ENCODE measurements around the gene CASQ1.

Gene CASQ1

GRCh38 chr1:160187407-160187806, 3.0 kb upstream of the CASQ1 start:
- Histone ChIP-seq H4K20me1 (ENCODE audit: low read depth, low read length) (no peaks in the 10 kb centered on the region), H3K79me2 (ENCODE audit: insufficient read depth, low read length) (no peaks in the 10 kb centered on the region), H2AFZ (ENCODE audit: low read depth, low read length, severe bottlenecking) (no peak overlapping the region), H3K4me3 (ENCODE audit: insufficient read depth, low read length, poor library complexity, severe bottlenecking) (no peak overlapping the region), H3K36me3 (ENCODE audit: low read length) (no peaks in the 10 kb centered on the region), H3K9me3 (ENCODE audit: insufficient read depth, low read length) (no peaks in the 10 kb centered on the region), H3K27ac (ENCODE audit: low read depth, low read length) (no peak overlapping the region), H3K27me3 (ENCODE audit: low read length) (no peaks in the 10 kb centered on the region), H3K9ac (ENCODE audit: low read length) (no peak overlapping the region), H3F3A (ENCODE audit: insufficient read depth) (no peaks in the 10 kb centered on the region), H3K9me2 (replicated peaks; ENCODE audit: insufficient read depth, low read length) (no peaks in the 10 kb centered on the region), H3K4me2 (ENCODE audit: low read depth, low read length, poor library complexity, severe bottlenecking) (no peak overlapping the region)
- TF ChIP-seq, protein P1, sequence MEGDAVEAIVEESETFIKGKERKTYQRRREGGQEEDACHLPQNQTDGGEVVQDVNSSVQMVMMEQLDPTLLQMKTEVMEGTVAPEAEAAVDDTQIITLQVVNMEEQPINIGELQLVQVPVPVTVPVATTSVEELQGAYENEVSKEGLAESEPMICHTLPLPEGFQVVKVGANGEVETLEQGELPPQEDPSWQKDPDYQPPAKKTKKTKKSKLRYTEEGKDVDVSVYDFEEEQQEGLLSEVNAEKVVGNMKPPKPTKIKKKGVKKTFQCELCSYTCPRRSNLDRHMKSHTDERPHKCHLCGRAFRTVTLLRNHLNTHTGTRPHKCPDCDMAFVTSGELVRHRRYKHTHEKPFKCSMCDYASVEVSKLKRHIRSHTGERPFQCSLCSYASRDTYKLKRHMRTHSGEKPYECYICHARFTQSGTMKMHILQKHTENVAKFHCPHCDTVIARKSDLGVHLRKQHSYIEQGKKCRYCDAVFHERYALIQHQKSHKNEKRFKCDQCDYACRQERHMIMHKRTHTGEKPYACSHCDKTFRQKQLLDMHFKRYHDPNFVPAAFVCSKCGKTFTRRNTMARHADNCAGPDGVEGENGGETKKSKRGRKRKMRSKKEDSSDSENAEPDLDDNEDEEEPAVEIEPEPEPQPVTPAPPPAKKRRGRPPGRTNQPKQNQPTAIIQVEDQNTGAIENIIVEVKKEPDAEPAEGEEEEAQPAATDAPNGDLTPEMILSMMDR (IDR thresholded peaks at IDR 0.05; ENCODE audit: insufficient read depth, low read length, poor library complexity, severe bottlenecking) = no peak
- no peak for TF ChIP-seq EZH2phosphoT487 (conservative IDR thresholded peaks at IDR 0.05; ENCODE audit: low read length)

DNA sequence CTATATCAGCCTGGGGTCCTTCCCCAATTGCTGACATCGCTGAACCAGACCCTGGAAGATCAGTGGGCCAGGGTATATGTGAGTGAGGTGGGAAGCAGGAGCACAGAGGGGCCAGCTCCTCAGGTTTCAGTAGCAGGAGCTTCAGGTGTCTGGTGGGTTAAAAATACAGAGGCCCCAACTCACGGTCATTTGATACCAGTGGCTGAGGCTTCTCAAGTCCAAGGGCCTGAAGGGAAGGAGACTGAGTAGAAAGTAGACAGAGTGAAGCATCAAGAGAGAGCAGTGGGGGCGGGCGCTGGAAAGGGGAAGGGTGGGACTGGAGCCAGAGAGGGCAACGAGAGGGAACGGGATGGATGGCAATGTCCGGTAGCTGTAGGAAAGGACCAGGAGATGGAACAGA, 2.0 kb upstream of the CASQ1 start:
- Histone ChIP-seq H3K4me3 (ENCODE audit: insufficient read depth, low read length, poor library complexity, severe bottlenecking) (no peak overlapping the region), H3K9me3 (ENCODE audit: insufficient read depth, low read length) (no peaks in the 10 kb centered on the region), H2AFZ (ENCODE audit: low read depth, low read length, severe bottlenecking) (no peak overlapping the region), H4K20me1 (ENCODE audit: low read depth, low read length) (no peaks in the 10 kb centered on the region), H3F3A (ENCODE audit: insufficient read depth) (no peaks in the 10 kb centered on the region), H3K9me2 (replicated peaks; ENCODE audit: insufficient read depth, low read length) (no peaks in the 10 kb centered on the region), H3K9ac (ENCODE audit: low read length) (no peak overlapping the region), H3K36me3 (ENCODE audit: low read length) (no peaks in the 10 kb centered on the region), H3K79me2 (ENCODE audit: insufficient read depth, low read length) (no peaks in the 10 kb centered on the region), H3K27me3 (ENCODE audit: low read length) (no peaks in the 10 kb centered on the region), H3K4me2 (ENCODE audit: low read depth, low read length, poor library complexity, severe bottlenecking) (no peak overlapping the region), H3K27ac (ENCODE audit: low read depth, low read length) (no peak overlapping the region)
- TF ChIP-seq, protein P1 (IDR thresholded peaks at IDR 0.05; ENCODE audit: insufficient read depth, low read length, poor library complexity, severe bottlenecking) = no peak
- TF ChIP-seq EZH2phosphoT487 (conservative IDR thresholded peaks at IDR 0.05; ENCODE audit: low read length) = no peak

- Histone ChIP-seq H3K9ac (ENCODE audit: low read length) (no peak overlapping the region), H4K20me1 (ENCODE audit: low read depth, low read length) (no peaks in the 10 kb centered on the region), H3K79me2 (ENCODE audit: insufficient read depth, low read length) (no peaks in the 10 kb centered on the region), H3K27ac (ENCODE audit: low read depth, low read length) (no peak overlapping the region), H3K9me2 (replicated peaks; ENCODE audit: insufficient read depth, low read length) (no peaks in the 10 kb centered on the region), H2AFZ (ENCODE audit: low read depth, low read length, severe bottlenecking) (no peak overlapping the region), H3K27me3 (ENCODE audit: low read length) (no peaks in the 10 kb centered on the region), H3K36me3 (ENCODE audit: low read length) (no peaks in the 10 kb centered on the region), H3K4me3 (ENCODE audit: insufficient read depth, low read length, poor library complexity, severe bottlenecking) (no peak overlapping the region), H3K9me3 (ENCODE audit: insufficient read depth, low read length) (no peaks in the 10 kb centered on the region), H3K4me2 (ENCODE audit: low read depth, low read length, poor library complexity, severe bottlenecking) (no peak overlapping the region), H3F3A (ENCODE audit: insufficient read depth) (no peaks in the 10 kb centered on the region)
- TF ChIP-seq EZH2phosphoT487 (conservative IDR thresholded peaks at IDR 0.05; ENCODE audit: low read length) = no peak
Measured at GRCh38 chr1:160191756-160192155, 1.4 kb downstream of the CASQ1 start.

GRCh38 chr1:160192234-160192633, 1.9 kb downstream of the CASQ1 start:
- H2AFZ ChIP-seq (ENCODE audit: low read depth, low read length, severe bottlenecking) = no peak overlapping the region
- no peaks in the 10 kb centered on the region for H3K9me3 ChIP-seq (ENCODE audit: insufficient read depth, low read length)
- TF ChIP-seq, protein P1 (IDR thresholded peaks at IDR 0.05; ENCODE audit: insufficient read depth, low read length, poor library complexity, severe bottlenecking) = no peak
- no peak for TF ChIP-seq EZH2phosphoT487 (conservative IDR thresholded peaks at IDR 0.05; ENCODE audit: low read length)

More at GRCh38 chr1:160192234-160192633, 1.9 kb downstream of the CASQ1 start:
- no peak overlapping the region for H3K4me3 ChIP-seq (ENCODE audit: insufficient read depth, low read length, poor library complexity, severe bottlenecking)
- no peaks in the 10 kb centered on the region for H4K20me1 ChIP-seq (ENCODE audit: low read depth, low read length)
- H3K79me2 ChIP-seq (ENCODE audit: insufficient read depth, low read length) = no peaks in the 10 kb centered on the region
- no peak overlapping the region for H3K27ac ChIP-seq (ENCODE audit: low read depth, low read length)
- no peaks in the 10 kb centered on the region for H3F3A ChIP-seq (ENCODE audit: insufficient read depth)
- no peaks in the 10 kb centered on the region for H3K36me3 ChIP-seq (ENCODE audit: low read length)
- no peaks in the 10 kb centered on the region for H3K27me3 ChIP-seq (ENCODE audit: low read length)
- H3K9me2 ChIP-seq (replicated peaks; ENCODE audit: insufficient read depth, low read length) = no peaks in the 10 kb centered on the region
- H3K4me2 ChIP-seq (ENCODE audit: low read depth, low read length, poor library complexity, severe bottlenecking) = no peak overlapping the region
- no peak overlapping the region for H3K9ac ChIP-seq (ENCODE audit: low read length)
